SJCRH30 (cell line): ENCODE measurements around the gene DAPK2. TPM values are rescaled to one million over a fixed set of nuclear protein-coding genes. Genes with fewer than 3 reads are reported as not detected.
A peak's percentile ranks its signal among the peaks of the same experiment; 100 is the strongest.
"Not testable (repeated sequence)": the region's sequence is repeated elsewhere in the genome, so short reads cannot be mapped to it uniquely, and the experiment has no call there.

Experiments
- DNase-seq, 2 experiments: peaks; one replicate each; pipeline ENCODE4 v3.0.0-alpha.2; 2015 to 2020
- H3K27ac ChIP-seq: fragments of 250-450 bp; sonication (Bioruptor Pico); 2 replicates; pipeline ENCODE4 v1.5.1; 2020; ENCODE audit warnings: mild to moderate bottlenecking, moderate library complexity
- H3K27me3 ChIP-seq: fragments of 250-450 bp; sonication (Bioruptor Pico); 2 replicates; pipeline ENCODE4 v1.5.1; 2020; ENCODE audit warnings: mild to moderate bottlenecking, moderate library complexity
- H3K36me3 ChIP-seq: fragments of 250-450 bp; sonication (Bioruptor Pico); 2 replicates; pipeline ENCODE4 v1.5.1; 2020; ENCODE audit warnings: mild to moderate bottlenecking, moderate library complexity
- H3K4me1 ChIP-seq: fragments of 250-450 bp; sonication (Bioruptor Pico); 2 replicates; pipeline ENCODE4 v1.5.1; 2020; ENCODE audit warnings: mild to moderate bottlenecking, moderate library complexity
- H3K4me3 ChIP-seq: fragments of 250-450 bp; sonication (Bioruptor Pico); 2 replicates; pipeline ENCODE4 v1.5.1; 2020; ENCODE audit warnings: mild to moderate bottlenecking, moderate library complexity
- H3K9me3 ChIP-seq: fragments of 250-450 bp; sonication (Bioruptor Pico); replicated peaks from 2 replicates; pipeline ENCODE4 v1.5.1; 2020; ENCODE audit warnings: mild to moderate bottlenecking, moderate library complexity
- total RNA-seq: library from RNA; depleted of rRNA; stranded (reverse); fragments of >200 nt; shearing (Covaris generic); gene quantifications from 2 replicates; pipeline ENCODE4 v1.2.3, GENCODE V29; 2014

The DAPK2 gene
- total RNA-seq, 1 experiment from 2014 or later, result 0.85 TPM

- no peaks in the 10 kb centered on the region for H3K27me3 ChIP-seq
- peak in 1 of 2 experiments; percentile 39 for DNase-seq
- H3K36me3 ChIP-seq, result no peaks in the 10 kb centered on the region
- H3K9me3 ChIP-seq, result no peaks in the 10 kb centered on the region
- H3K27ac ChIP-seq, result no peak overlapping the region
- no peak overlapping the region for H3K4me3 ChIP-seq
- H3K4me1 ChIP-seq, result peaks cover 13% of the 10 kb centered on the region; the same call in 1 of the 2 replicates
These were observed 136.4 kb downstream of the DAPK2 start for GRCh38 chr15:63909819-63910437.

DNA sequence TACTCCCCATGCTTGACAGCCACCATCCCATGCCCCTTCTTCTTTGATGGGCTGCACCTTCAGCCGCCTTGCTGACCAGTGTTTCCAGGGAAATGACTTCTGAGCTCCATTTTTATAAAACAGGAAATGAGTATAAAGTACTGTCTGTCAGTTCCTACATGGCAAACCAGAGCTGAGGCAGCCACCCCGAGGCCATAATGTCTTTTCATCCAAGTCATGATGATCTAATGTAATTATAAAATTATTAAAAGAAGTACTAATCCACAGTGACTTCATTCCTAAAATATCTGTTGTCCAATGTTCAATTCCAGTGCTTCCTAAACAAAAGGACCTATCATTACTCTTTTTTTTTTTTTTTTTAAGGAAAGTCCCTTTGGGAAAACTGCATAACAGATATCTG, 137.3 kb downstream of the DAPK2 start:
- H3K27ac ChIP-seq, result no peak overlapping the region

GRCh38 chr15:63908281-63908680, 138.0 kb downstream of the DAPK2 start:
- no peaks in the 10 kb centered on the region for H3K36me3 ChIP-seq
- no peak for DNase-seq
- H3K4me3 ChIP-seq, result no peak overlapping the region
- no peaks in the 10 kb centered on the region for H3K9me3 ChIP-seq
- peaks cover 19% of the 10 kb centered on the region; the same call in 1 of the 2 replicates for H3K4me1 ChIP-seq
- H3K27ac ChIP-seq, result no peak overlapping the region
- H3K27me3 ChIP-seq, result no peaks in the 10 kb centered on the region

More for the DNA sequence above, 137.3 kb downstream of the DAPK2 start:
- Histone ChIP-seq H3K4me1 (peaks cover 19% of the 10 kb centered on the region; the same call in 1 of the 2 replicates), H3K36me3 (no peaks in the 10 kb centered on the region), H3K27me3 (no peaks in the 10 kb centered on the region), H3K4me3 (no peak overlapping the region), H3K9me3 (no peaks in the 10 kb centered on the region)
- no peak for DNase-seq

GRCh38 chr15:63907521-63907920, 138.8 kb downstream of the DAPK2 start:
- Histone ChIP-seq H3K4me1 (peaks cover 19% of the 10 kb centered on the region; the same call in 1 of the 2 replicates), H3K9me3 (no peaks in the 10 kb centered on the region), H3K4me3 (no peak overlapping the region), H3K27ac (no peak overlapping the region), H3K36me3 (no peaks in the 10 kb centered on the region), H3K27me3 (no peaks in the 10 kb centered on the region)
- DNase-seq, result no peak

- H3K36me3 ChIP-seq, result no peaks in the 10 kb centered on the region
- no peak overlapping the region for H3K4me3 ChIP-seq
- no peak for DNase-seq
- H3K27ac ChIP-seq, result no peak overlapping the region
- peaks cover 23% of the 10 kb centered on the region for H3K4me1 ChIP-seq
- no peaks in the 10 kb centered on the region for H3K27me3 ChIP-seq
- no peaks in the 10 kb centered on the region for H3K9me3 ChIP-seq
These were observed 140.1 kb downstream of the DAPK2 start for GRCh38 chr15:63906266-63906584.

DNA sequence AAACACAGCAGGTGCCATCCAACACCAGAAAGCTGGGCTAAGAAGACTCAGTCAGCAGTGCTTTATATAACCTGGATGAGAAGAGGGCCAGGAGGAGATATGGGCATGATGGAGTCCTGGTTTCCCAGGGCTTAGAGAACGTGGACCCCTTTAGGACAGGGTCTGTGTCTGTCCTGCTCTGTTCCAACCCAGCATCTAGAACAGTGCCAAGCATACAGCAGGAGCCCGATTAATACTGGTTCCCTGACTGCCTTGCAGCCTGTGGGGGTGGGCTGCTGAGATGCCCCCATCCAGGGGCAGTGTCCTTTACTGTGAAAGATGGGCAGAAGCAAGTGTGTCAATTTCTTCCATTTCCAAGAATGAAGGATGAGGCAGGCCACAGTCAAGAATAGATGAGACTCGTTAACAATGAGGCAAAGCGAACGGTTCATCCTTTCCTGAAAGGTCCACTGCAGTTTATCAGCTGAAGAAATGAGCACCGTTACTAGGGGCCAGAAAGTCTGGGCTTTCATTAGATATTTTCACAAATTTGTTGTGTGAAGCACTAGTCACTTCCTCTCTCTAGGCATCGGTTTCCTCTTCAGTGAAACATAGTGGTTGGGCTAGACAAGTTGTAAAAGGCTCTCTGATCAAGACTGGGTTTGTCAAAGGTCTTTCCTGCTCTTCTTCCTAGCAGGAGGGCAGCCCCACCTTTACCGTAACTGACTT, 140.6 kb downstream of the DAPK2 start:
- Histone ChIP-seq H3K9me3 (no peaks in the 10 kb centered on the region), H3K4me1 (peaks cover 23% of the 10 kb centered on the region), H3K27me3 (no peaks in the 10 kb centered on the region), H3K4me3 (no peak overlapping the region), H3K36me3 (no peaks in the 10 kb centered on the region), H3K27ac (no peak overlapping the region)
- DNase-seq, result no peak

- peak; percentile 31 to 40 for DNase-seq
- no peak overlapping the region for H3K4me3 ChIP-seq
- H3K27ac ChIP-seq, result no peak overlapping the region
- H3K27me3 ChIP-seq, result no peaks in the 10 kb centered on the region
- no peaks in the 10 kb centered on the region for H3K9me3 ChIP-seq
- no peaks in the 10 kb centered on the region for H3K36me3 ChIP-seq
- H3K4me1 ChIP-seq, result peaks cover 22% of the 10 kb centered on the region
These were observed 141.2 kb downstream of the DAPK2 start for GRCh38 chr15:63905131-63905530.

DNA sequence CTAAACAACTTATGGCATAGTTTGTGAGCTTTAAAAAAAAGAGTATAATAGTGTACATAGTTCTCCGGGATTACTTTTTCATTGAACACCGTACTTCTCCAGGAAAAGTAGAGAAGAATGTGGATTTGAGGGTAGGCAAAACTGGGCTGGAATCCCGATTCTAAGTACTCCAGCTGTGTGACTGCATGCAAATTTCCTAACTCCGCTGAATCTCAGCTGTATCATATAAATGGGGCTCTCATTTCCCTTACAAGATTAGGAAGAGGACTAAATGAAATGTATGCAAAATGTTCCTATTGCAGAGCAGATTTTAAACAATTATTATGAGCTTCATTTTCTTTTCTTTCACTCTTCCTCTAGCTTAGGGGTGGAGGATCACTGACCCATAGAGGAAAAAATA, 142.2 kb downstream of the DAPK2 start:
- Histone ChIP-seq H3K27me3 (no peaks in the 10 kb centered on the region), H3K9me3 (no peaks in the 10 kb centered on the region), H3K27ac (no peak overlapping the region), H3K36me3 (no peaks in the 10 kb centered on the region), H3K4me3 (no peak overlapping the region), H3K4me1 (peaks cover 13% of the 10 kb centered on the region)
- DNase-seq, result no peak

- Histone ChIP-seq H3K27me3 (no peaks in the 10 kb centered on the region), H3K4me1 (peaks cover 11% of the 10 kb centered on the region), H3K9me3 (no peaks in the 10 kb centered on the region), H3K27ac (no peak overlapping the region), H3K4me3 (no peak overlapping the region), H3K36me3 (no peaks in the 10 kb centered on the region)
- DNase-seq, result peak in 1 of 2 experiments; percentile 21
These were observed 143.6 kb downstream of the DAPK2 start for GRCh38 chr15:63902671-63903035.

- Histone ChIP-seq H3K27me3 (no peaks in the 10 kb centered on the region), H3K27ac (no peak overlapping the region), H3K9me3 (no peaks in the 10 kb centered on the region), H3K36me3 (no peaks in the 10 kb centered on the region), H3K4me1 (peaks cover 16% of the 10 kb centered on the region), H3K4me3 (no peak overlapping the region)
- DNase-seq, result no peak
These were observed 144.2 kb downstream of the DAPK2 start for GRCh38 chr15:63901912-63902670.

GRCh38 chr15:63900306-63900705, 146.0 kb downstream of the DAPK2 start:
- DNase-seq, result no peak
- no peaks in the 10 kb centered on the region for H3K36me3 ChIP-seq
- H3K27me3 ChIP-seq, result no peaks in the 10 kb centered on the region
- no peaks in the 10 kb centered on the region for H3K9me3 ChIP-seq
- H3K4me3 ChIP-seq, result no peak overlapping the region
- no peak overlapping the region for H3K27ac ChIP-seq
- peaks cover 29% of the 10 kb centered on the region for H3K4me1 ChIP-seq

GRCh38 chr15:63899606-63900005, 146.7 kb downstream of the DAPK2 start:
- not testable (repeated sequence) for H3K4me3 ChIP-seq, H3K27ac ChIP-seq, H3K36me3 ChIP-seq, DNase-seq, H3K9me3 ChIP-seq, H3K27me3 ChIP-seq
- peaks cover 25% of the 10 kb centered on the region for H3K4me1 ChIP-seq

DNA sequence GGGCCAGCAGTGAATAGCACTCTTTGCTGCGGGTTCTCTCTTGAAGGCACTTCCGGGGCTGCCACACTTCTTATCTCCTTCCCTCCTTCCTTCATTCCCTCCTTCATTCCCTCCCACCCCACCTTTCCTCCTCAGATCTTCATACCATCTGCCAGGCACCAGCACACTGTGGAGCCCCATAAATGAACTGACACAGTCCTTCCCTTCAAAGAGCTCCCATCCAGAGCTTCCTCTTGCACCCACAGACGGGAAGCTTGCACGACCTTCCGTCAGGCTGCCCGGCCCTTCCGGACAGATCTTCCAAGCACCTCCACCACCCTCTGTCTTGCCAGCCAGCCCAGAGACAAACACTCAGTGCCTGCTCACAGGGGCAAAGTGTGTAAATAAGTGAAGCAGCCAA, 147.1 kb downstream of the DAPK2 start:
- no peaks in the 10 kb centered on the region for H3K36me3 ChIP-seq
- H3K27ac ChIP-seq, result no peak overlapping the region
- DNase-seq, result no peak
- H3K4me3 ChIP-seq, result no peak overlapping the region
- peaks cover 23% of the 10 kb centered on the region for H3K4me1 ChIP-seq
- no peaks in the 10 kb centered on the region for H3K9me3 ChIP-seq
- no peaks in the 10 kb centered on the region for H3K27me3 ChIP-seq

- H3K27ac ChIP-seq, result peak overlapping the region; percentile 53
- DNase-seq, result peak; percentile 77 to 78
- peaks cover 18% of the 10 kb centered on the region for H3K4me1 ChIP-seq
- no peaks in the 10 kb centered on the region for H3K9me3 ChIP-seq
- peak overlapping the region; percentile 13; the same call in 1 of the 2 replicates for H3K4me3 ChIP-seq
- H3K27me3 ChIP-seq, result no peaks in the 10 kb centered on the region
- H3K36me3 ChIP-seq, result no peaks in the 10 kb centered on the region
These were observed 149.8 kb downstream of the DAPK2 start for GRCh38 chr15:63896336-63897115.
